NCI-H82 treated with DMSO at 0.1 percent for 48 hours (cell line): ENCODE data around the gene SLC46A2.

Experiments used
- DNase-seq: peaks from one replicate; lab custom pipeline; 2025; ENCODE audit not compliant: unreplicated experiment; lab: John Stamatoyannopoulos, UW

The SLC46A2 gene

GRCh38 chr9:112860451-112860850, 30.2 kb downstream of the SLC46A2 start:
- DNase-seq = no peak

- DNase-seq = no peak
Observed at GRCh38 chr9:112858625-112859147, 32.0 kb downstream of the SLC46A2 start.

- no peak for DNase-seq
Observed at GRCh38 chr9:112858005-112858404, 32.7 kb downstream of the SLC46A2 start.

- DNase-seq = no peak
Observed at GRCh38 chr9:112856843-112857242, 33.8 kb downstream of the SLC46A2 start.

- DNase-seq = no peak
Observed at GRCh38 chr9:112856200-112856599, 34.5 kb downstream of the SLC46A2 start.

GRCh38 chr9:112854657-112855056, 36.0 kb downstream of the SLC46A2 start:
- no peak for DNase-seq

GRCh38 chr9:112853882-112854585, 36.6 kb downstream of the SLC46A2 start:
- no peak for DNase-seq

- no peak for DNase-seq
Observed at GRCh38 chr9:112852741-112853504, 37.8 kb downstream of the SLC46A2 start.

GRCh38 chr9:112850840-112851239, 39.8 kb downstream of the SLC46A2 start:
- DNase-seq = no peak

- DNase-seq = no peak
Observed at GRCh38 chr9:112849363-112849922, 41.2 kb downstream of the SLC46A2 start.

GRCh38 chr9:112848316-112849151, 42.1 kb downstream of the SLC46A2 start:
- no peak for DNase-seq

GRCh38 chr9:112846528-112847488, 43.9 kb downstream of the SLC46A2 start:
- DNase-seq = no peak

GRCh38 chr9:112844771-112845542, 45.7 kb downstream of the SLC46A2 start:
- peak; percentile 25 for DNase-seq

GRCh38 chr9:112842555-112842954, 48.1 kb downstream of the SLC46A2 start:
- no peak for DNase-seq

GRCh38 chr9:112841261-112841660, 49.4 kb downstream of the SLC46A2 start:
- DNase-seq = no peak

- no peak for DNase-seq
Observed at GRCh38 chr9:112839331-112839730, 51.3 kb downstream of the SLC46A2 start.

GRCh38 chr9:112838342-112838741, 52.3 kb downstream of the SLC46A2 start:
- DNase-seq = no peak

GRCh38 chr9:112836394-112836793, 54.3 kb downstream of the SLC46A2 start:
- DNase-seq = no peak

- no peak for DNase-seq
Observed at GRCh38 chr9:112833081-112833480, 57.6 kb downstream of the SLC46A2 start.
